GM12874 (cell line): ENCODE data around the gene GPR37L1.

Source experiments
- TF ChIP-seq, protein P1 (sequence below): IDR thresholded peaks from 2 replicates; pipeline ENCODE4 v1.5.1; 2011; ENCODE audit warnings: low read depth, mild to moderate bottlenecking, control low read depth, low read length, moderate library complexity; ENCODE audit not compliant: insufficient read depth

GPR37L1 gene

DNA sequence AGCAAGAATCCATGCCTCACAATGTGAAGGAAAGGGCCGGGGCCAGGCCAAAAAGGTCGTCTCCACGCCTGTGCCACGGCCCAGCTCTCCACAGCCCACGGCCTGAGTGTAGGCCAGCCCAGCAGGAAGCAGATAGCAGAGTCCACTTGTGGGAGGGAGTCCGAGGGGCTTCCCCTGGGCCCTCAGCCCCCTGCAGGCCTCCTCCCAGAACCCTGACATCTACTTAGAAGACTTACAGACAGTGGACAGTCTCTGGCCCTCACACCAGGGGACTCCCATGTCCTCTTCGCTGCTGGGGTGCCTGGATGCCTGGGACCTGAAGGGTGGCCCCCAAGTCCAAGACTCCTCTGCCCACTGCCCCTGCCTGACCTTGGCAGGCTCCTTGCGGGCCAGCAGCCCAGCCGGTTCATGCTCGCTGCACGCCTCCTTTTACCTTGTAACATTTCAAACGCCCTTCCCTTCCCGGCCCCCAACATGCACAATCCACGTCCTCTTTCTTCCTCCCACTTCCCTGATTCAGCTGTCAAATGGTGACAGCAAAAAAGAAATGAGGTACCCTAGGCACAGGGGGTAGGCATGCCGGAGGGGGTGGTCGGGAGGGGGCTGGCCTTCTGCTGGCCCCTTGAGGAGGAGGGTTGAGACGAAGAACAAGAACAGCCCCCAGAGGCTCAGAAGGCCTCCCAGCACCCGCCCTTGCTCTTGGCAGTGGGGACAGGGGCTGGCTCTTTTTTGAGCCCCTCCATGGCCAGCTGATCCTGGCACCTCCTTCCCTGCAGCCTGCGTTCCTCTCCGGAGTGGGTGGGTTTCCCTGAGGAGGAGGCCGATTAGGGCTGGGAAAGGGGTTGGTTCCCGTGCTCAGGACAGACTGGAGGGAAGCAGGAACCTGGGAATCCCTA is 38.7 kb downstream of the GPR37L1 start:
- TF ChIP-seq, protein P1, sequence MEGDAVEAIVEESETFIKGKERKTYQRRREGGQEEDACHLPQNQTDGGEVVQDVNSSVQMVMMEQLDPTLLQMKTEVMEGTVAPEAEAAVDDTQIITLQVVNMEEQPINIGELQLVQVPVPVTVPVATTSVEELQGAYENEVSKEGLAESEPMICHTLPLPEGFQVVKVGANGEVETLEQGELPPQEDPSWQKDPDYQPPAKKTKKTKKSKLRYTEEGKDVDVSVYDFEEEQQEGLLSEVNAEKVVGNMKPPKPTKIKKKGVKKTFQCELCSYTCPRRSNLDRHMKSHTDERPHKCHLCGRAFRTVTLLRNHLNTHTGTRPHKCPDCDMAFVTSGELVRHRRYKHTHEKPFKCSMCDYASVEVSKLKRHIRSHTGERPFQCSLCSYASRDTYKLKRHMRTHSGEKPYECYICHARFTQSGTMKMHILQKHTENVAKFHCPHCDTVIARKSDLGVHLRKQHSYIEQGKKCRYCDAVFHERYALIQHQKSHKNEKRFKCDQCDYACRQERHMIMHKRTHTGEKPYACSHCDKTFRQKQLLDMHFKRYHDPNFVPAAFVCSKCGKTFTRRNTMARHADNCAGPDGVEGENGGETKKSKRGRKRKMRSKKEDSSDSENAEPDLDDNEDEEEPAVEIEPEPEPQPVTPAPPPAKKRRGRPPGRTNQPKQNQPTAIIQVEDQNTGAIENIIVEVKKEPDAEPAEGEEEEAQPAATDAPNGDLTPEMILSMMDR: no peak

DNA sequence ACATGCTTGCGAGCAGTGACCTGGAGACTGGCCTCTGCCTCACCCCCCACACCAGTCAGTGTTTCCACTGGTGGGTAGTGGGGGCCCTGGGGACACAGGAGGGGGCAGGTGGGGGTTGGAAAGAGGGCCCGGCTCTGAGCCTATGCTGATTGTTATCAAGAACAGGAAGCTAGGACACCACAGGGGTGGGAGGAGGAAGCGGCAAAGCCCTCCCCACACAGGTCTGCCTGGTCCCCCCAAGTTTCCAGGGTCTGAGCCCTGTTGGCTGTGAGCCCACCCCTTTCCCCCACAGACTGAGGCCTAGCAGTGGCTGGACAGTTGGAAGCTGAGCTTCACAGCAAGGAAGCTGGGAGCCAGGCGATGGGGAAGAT is 39.3 kb downstream of the GPR37L1 start:
- TF ChIP-seq, protein P1: no peak

DNA sequence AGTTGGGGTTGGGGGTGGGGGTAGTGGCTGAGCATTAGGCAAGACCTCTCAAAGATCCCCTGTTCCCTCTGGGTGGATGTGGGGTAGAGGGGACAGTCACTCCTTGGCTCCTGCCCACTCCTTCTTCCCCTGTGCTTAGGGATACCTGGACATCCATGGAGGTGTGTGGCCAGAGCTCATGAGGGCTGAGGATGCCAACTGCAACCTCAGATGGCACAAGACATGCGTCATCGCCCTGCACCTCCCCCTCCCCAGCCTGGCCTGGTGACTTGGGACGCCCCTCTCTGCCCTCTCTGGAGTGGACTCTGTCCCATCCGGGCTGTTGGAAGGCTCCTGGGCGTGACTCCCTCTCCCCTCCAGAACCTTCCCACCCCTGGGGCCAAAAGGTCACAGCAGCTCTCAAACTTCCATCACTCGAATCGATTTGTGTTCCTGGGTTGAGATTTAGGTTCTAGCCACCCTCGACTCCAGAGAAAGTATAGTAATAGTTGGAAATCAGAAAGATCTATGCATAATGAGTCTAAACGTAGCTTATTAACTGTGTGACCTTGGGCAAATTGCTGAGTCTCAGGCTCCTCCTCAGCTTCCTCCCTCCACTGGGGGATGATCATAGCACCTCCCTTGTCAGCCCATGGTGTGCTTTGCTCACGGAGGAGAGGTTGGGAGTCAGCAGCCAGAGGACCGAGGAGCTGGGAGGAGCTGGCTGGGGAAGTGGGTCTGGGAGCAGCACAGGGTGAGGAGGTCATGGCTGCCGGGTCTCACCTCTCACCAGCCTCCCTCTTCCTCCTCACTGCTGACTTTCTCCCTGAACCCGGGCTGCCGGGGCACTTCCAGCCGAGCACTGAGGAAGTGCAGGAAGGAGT is 39.9 kb downstream of the GPR37L1 start:
- TF ChIP-seq, protein P1: no peak

DNA sequence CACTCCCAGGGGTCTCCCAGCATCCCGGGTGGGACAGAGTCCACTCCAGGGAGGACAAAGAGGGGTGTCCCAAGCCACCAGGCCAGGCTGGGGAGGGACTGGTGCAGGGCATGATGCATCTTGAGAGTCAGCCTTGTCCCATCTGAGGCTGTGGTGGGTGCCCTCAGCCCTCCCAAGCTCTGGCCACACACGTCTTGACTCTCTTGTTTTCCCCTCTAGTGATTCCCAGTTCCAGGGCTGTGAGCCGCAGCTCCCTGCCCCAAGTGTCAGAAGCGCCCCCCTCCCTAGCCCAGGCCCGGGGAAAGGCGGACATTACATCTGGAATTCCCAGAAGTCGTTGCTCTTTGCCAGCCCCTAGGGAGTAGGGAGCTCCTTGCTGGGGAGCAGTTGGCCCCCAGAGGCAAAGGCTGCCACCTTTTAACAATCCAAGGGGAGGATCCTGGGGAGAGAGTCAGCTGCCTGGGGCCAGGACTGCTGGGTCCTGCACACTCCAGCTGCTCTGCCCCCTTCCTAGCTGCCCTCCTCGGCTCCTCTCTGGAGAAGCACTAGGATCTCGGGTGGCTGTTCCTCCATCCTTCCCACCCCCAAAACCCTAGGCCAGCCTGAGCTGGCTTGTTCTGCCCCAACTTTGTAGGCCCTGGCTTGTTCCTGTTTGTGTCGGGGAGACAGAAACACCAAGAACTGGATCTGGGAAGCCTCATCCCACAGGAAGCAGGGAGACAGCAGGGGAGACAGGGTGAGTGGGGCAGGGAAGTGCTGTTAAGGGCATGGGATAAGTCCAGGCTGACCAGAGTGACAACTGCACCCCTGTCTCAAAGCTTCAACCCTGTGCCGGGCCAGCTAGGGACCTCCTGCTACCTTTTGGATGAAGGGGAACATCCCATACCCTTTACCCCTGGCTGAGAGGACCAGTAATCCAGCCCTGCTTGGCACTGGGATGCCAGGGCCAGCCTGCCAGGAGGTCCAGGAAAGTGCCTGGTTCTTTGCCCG is 40.9 kb downstream of the GPR37L1 start:
- TF ChIP-seq, protein P1: no peak

DNA sequence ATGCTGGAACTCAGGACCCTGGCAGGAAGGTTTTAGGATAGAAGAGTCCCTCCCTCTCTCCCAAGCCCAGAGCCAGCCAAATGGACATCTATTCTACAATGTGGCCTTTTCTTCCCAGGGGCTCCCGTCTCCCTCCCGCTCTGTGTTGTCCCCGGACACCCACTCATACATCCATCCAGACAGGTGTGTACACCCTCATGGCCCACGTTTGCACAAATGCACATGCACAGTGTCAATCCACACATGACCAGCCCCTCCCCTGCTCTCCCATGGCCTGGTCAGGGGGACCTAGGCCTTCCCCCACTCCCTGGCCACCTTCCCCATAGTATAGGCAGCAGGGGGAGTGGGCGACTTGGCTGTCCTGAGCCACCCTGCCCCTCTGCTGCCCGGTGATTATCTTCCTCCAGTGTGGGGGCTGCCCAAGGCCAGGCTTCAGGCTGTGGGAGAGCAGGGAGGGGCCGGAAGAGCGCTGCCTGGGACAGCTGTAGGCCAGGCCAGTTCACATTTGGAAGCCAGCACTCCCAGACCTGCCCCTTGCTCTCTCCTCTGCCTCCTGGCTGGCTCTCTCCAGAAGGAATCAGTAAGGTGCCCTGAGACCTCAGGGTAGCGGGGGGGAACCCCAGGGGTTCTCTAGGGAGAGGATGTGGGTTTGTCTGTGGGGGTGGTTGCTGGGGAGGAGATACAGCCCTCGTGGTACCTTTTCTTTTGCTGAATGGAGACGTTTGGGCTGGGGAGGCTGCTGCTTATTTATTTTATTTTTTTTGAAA is 41.7 kb downstream of the GPR37L1 start:
- TF ChIP-seq, protein P1: no peak

DNA sequence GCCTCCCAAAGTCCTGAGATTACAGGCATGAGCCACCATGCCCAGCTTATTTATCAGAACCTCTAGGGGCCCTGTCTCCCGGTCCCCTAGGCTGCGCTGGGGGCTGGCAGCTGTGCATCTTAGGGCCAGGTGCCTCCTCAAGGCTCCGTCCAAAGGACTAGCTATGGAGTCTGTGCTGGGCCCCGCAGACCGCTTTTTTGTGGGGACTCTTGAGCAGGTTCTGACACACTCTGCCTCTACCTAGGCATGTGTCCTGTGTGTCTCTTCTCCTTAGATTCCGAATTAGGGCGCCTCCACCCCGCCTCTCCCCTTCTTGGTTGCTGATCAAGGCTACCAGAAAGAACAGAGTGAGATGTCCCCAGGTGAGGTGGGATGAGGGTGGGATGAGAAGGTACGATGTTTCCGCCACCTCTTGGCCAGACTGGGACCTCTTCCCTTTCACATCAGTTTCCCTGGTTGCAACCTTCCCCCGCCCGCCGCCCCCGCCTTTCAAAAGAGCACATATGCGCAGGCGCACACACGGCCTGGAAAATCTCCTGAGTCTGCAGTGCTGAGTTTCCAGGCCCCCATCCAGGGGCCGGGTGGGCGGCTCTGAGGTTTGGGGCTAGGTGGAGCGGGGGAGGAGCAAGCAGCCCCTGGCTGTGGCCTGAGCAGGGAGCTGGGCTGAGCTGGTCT is 42.7 kb downstream of the GPR37L1 start:
- TF ChIP-seq, protein P1: no peak
